ENCODE results near the gene CAMK2B.

- TF ChIP-seq, protein P1, sequence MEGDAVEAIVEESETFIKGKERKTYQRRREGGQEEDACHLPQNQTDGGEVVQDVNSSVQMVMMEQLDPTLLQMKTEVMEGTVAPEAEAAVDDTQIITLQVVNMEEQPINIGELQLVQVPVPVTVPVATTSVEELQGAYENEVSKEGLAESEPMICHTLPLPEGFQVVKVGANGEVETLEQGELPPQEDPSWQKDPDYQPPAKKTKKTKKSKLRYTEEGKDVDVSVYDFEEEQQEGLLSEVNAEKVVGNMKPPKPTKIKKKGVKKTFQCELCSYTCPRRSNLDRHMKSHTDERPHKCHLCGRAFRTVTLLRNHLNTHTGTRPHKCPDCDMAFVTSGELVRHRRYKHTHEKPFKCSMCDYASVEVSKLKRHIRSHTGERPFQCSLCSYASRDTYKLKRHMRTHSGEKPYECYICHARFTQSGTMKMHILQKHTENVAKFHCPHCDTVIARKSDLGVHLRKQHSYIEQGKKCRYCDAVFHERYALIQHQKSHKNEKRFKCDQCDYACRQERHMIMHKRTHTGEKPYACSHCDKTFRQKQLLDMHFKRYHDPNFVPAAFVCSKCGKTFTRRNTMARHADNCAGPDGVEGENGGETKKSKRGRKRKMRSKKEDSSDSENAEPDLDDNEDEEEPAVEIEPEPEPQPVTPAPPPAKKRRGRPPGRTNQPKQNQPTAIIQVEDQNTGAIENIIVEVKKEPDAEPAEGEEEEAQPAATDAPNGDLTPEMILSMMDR (IDR thresholded peaks at IDR 0.05; ENCODE audit: low read length): peak; percentile 57
- no peak for TF ChIP-seq EZH2 (IDR thresholded peaks at IDR 0.05; ENCODE audit: borderline replicate concordance, low read length)
These were observed 124.5 kb downstream of the CAMK2B start, which contains the start of gene YKT6 for GRCh38 chr7:44200699-44201461.
